Measurements from ENCODE around the gene FOXP1.

DNA sequence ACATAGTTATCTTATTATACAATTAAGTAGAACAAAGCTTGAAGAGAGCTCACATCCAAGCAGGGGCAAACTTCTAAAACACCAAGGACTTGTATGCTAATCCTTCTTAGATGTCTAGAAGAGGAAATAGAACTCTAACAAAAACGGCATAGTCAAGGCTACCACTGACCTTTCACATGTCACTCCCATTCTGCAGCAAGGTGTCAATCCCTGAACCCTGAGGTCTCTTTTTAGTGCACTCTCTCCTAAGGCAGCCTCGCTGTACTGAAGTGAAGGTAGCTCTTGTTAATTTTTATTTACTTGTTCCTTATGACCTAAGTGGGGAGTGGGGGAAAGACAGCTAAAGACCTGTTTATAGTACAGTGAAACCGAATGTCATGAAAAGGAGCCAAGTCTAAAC, 506.5 kb downstream of the FOXP1 start:
- TF ChIP-seq, protein P1, sequence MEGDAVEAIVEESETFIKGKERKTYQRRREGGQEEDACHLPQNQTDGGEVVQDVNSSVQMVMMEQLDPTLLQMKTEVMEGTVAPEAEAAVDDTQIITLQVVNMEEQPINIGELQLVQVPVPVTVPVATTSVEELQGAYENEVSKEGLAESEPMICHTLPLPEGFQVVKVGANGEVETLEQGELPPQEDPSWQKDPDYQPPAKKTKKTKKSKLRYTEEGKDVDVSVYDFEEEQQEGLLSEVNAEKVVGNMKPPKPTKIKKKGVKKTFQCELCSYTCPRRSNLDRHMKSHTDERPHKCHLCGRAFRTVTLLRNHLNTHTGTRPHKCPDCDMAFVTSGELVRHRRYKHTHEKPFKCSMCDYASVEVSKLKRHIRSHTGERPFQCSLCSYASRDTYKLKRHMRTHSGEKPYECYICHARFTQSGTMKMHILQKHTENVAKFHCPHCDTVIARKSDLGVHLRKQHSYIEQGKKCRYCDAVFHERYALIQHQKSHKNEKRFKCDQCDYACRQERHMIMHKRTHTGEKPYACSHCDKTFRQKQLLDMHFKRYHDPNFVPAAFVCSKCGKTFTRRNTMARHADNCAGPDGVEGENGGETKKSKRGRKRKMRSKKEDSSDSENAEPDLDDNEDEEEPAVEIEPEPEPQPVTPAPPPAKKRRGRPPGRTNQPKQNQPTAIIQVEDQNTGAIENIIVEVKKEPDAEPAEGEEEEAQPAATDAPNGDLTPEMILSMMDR (IDR thresholded peaks at IDR 0.05; ENCODE audit: low read depth, low read length) = no peak
- TF ChIP-seq EZH2phosphoT487 (IDR thresholded peaks at IDR 0.05; ENCODE audit: low read depth) = no peak

Measured in OCI-LY3 (cell line).